ENCODE data around the gene ETV6.
A peak's percentile ranks its signal among the peaks of the same experiment; 100 is the strongest.

Gene ETV6

GRCh38 chr12:11812241-11812585 is 162.7 kb downstream of the ETV6 start:
- peak; percentile 60 for DNase-seq

GRCh38 chr12:11812586-11813437 is 163.3 kb downstream of the ETV6 start:
- peak; percentile 66 for DNase-seq

GRCh38 chr12:11813438-11813813 is 164.0 kb downstream of the ETV6 start:
- DNase-seq: no peak

GRCh38 chr12:11814374-11814773 is 164.9 kb downstream of the ETV6 start:
- DNase-seq: no peak

GRCh38 chr12:11815397-11815796 is 165.9 kb downstream of the ETV6 start:
- DNase-seq: no peak

GRCh38 chr12:11819643-11820042 is 170.2 kb downstream of the ETV6 start:
- DNase-seq: no peak

- no peak for DNase-seq
These were observed 171.0 kb downstream of the ETV6 start for GRCh38 chr12:11820476-11820875.

GRCh38 chr12:11821386-11822080 is 172.1 kb downstream of the ETV6 start:
- no peak for DNase-seq

- no peak for DNase-seq
These were observed 172.8 kb downstream of the ETV6 start for GRCh38 chr12:11822081-11822834.

- DNase-seq: no peak
These were observed 173.6 kb downstream of the ETV6 start for GRCh38 chr12:11823043-11823442.

GRCh38 chr12:11823593-11823992 is 174.1 kb downstream of the ETV6 start:
- DNase-seq: no peak

- DNase-seq: no peak
These were observed 174.6 kb downstream of the ETV6 start for GRCh38 chr12:11824069-11824468.

GRCh38 chr12:11824736-11825135 is 175.3 kb downstream of the ETV6 start:
- no peak for DNase-seq

- no peak for DNase-seq
These were observed 175.8 kb downstream of the ETV6 start for GRCh38 chr12:11825278-11825677.

- no peak for DNase-seq
These were observed 177.1 kb downstream of the ETV6 start for GRCh38 chr12:11826574-11826973.

- DNase-seq: peak; percentile 49
These were observed 177.9 kb downstream of the ETV6 start for GRCh38 chr12:11827091-11828061.

GRCh38 chr12:11829764-11830194 is 180.3 kb downstream of the ETV6 start:
- DNase-seq: no peak

- no peak for DNase-seq
These were observed 180.9 kb downstream of the ETV6 start for GRCh38 chr12:11830307-11830801.

GRCh38 chr12:11832093-11832492 is 182.6 kb downstream of the ETV6 start:
- no peak for DNase-seq

GRCh38 chr12:11833174-11833895 is 183.9 kb downstream of the ETV6 start:
- DNase-seq: no peak

GRCh38 chr12:11834104-11834812 is 184.8 kb downstream of the ETV6 start:
- no peak for DNase-seq

Data from right hindlimb (tissue), 1 donor.